Subcutaneous adipose tissue (tissue), 4 donors: ENCODE results near the gene ADAMTSL4. TPM values are rescaled to one million over a fixed set of nuclear protein-coding genes. Genes with fewer than 3 reads are reported as not detected.

ENCODE experiments used
- CTCF ChIP-seq: fragments of 450-650 bp; IDR thresholded peaks from one replicate; pipeline ENCODE4 v1.5.1; 2016; ENCODE audit warnings: low read depth, mild to moderate bottlenecking, control low read depth, antibody characterized with exemption, moderate library complexity
- total RNA-seq, 4 donors: library from RNA; depleted of rRNA; stranded (reverse); fragments of >200 nt; gene quantifications; one replicate each; pipeline ENCODE4 v1.1.0, GENCODE V29; 2016

ADAMTSL4 gene
- total RNA-seq, 4 donors from 2014 or later, result 36.3 to 53.9 (median 49.1) TPM

DNA sequence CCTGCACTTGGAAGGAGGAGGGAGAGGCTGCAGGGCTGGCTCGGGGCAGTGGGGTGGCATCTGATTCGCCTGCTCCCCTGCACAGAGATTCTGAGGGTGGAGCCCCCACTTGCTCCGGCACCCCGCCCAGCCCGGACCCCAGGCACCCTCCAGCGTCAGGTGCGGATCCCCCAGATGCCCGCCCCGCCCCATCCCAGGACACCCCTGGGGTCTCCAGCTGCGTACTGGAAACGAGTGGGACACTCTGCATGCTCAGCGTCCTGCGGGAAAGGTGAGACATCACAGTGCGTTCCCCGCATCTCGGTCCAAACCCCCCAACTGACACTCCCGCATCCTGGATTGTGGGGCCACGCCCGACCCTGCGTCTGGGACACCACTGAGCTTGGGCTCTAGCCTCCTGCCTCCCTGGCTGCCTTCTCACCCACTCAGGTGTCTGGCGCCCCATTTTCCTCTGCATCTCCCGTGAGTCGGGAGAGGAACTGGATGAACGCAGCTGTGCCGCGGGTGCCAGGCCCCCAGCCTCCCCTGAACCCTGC is 7.9 kb downstream of the ADAMTSL4 start:
- no peak for TF ChIP-seq CTCF

- TF ChIP-seq CTCF, result no peak
These were observed 8.6 kb downstream of the ADAMTSL4 start for GRCh38 chr1:150557813-150558212.

GRCh38 chr1:150558303-150558704 is 9.1 kb downstream of the ADAMTSL4 start:
- TF ChIP-seq CTCF, result no peak

DNA sequence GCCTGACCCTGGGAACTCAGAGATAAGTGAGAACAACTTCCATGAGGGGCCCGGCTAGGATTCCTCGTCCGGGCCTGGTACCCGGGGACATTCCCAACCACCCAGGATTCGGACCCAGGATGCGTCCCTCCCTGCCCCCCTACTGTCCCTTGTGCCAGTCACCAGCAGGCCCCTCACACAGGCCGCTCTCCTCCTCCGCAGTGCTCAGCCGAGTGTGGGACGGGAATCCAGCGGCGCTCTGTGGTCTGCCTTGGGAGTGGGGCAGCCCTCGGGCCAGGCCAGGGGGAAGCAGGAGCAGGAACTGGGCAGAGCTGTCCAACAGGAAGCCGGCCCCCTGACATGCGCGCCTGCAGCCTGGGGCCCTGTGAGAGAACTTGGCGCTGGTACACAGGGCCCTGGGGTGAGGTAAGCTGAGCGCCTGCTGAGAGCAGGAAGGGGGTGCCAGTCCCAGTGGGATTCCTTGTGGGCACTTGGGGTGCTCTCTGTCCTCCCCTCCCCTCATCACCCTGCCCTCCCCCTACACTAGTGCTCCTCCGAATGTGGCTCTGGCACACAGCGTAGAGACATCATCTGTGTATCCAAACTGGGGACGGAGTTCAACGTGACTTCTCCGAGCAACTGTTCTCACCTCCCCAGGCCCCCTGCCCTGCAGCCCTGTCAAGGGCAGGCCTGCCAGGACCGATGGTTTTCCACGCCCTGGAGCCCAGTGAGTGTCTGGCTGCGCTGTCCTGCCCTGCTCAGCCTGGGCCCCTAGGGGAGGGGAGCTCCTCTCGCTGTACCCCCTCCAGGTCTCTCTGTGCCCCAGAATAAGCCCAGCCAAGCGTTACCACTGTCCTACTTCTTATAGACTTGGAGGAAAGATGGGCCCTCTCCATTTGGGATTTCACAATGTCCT is 9.8 kb downstream of the ADAMTSL4 start:
- TF ChIP-seq CTCF, result no peak

DNA sequence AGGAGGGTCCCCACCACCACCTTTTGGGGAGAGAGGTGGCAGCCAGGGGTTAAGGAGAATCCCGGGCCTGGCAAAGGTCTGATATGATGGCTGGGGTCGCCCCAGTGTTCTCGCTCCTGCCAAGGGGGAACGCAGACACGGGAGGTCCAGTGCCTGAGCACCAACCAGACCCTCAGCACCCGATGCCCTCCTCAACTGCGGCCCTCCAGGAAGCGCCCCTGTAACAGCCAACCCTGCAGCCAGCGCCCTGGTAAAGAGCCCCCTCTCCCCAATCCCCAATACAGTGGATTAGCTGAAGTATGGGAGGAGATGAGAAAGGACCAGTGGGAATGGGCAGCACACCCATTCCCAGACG is 10.4 kb downstream of the ADAMTSL4 start:
- TF ChIP-seq CTCF, result no peak

- no peak for TF ChIP-seq CTCF
These were observed 10.8 kb downstream of the ADAMTSL4 start for GRCh38 chr1:150560011-150560438.

GRCh38 chr1:150560576-150561253 is 11.5 kb downstream of the ADAMTSL4 start:
- TF ChIP-seq CTCF, result no peak
